HG02763 (cell line): Measurements from ENCODE around the gene CASZ1.

Experiments used
- ATAC-seq: cut with Tn5 transposase; IDR thresholded peaks from one replicate; pipeline ENCODE4 v1.9.1; 2021; ENCODE audit warnings: mild to moderate bottlenecking, moderate library complexity; ENCODE audit not compliant: unreplicated experiment

CASZ1 gene

DNA sequence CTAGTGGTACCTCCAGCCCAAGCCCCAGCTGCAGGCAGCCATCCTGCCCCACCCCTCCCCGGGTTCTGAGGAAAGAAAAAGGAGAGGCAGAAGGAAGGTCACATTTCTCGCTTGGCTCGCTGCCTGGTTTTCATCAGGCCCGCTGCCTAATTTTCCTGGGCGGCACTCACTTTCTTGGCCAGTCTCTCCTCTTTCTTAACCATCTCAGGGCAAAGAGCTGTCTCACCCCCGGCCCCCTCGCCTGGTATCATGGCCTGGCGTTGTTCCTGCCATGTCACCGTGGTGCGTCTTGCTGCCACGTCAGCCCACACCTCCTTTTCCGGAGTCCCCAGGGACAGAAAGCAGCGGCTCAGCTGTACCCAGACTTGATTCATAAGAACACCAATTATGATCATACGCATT is 26.6 kb upstream of the CASZ1 start:
- ATAC-seq = no peak

DNA sequence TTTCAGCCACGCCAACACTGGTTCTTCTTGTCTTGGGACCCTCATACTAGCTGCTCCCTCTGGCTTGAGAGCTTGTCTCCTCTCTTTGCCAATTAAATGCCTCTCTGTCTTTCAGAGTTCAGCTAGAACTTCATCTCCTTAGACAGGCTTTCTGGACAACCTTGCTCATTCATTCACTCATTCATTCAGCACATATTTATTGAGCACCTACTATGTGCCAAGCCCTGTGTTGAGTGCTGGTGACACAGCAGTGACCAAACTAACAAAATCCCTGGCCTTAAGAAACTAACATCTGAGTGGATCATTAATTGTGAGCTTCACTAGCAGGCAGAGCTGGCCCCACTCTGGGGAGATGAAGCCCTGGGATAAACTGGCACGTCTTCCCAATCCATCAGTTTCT is 24.9 kb upstream of the CASZ1 start:
- ATAC-seq = no peak

DNA sequence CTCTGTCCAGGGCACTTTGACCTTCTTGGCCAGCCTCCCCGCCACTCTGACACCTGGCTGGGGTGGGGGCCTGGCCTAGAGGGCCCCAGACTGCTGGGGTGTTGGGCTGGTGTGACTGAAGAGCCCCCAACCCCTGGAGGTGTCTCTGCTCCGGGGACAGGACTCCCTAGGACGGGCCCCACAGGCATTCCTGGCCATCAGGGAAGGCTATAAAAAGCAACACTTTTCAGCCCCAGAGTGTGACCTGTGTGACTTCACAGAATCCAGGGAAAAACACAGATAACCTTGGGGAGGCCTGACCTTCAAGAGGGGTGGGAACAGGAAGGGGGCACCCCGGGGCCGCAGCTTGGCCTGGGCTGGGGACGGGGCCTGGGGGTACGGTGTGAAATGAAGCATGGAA is 24.0 kb upstream of the CASZ1 start:
- ATAC-seq = no peak

DNA sequence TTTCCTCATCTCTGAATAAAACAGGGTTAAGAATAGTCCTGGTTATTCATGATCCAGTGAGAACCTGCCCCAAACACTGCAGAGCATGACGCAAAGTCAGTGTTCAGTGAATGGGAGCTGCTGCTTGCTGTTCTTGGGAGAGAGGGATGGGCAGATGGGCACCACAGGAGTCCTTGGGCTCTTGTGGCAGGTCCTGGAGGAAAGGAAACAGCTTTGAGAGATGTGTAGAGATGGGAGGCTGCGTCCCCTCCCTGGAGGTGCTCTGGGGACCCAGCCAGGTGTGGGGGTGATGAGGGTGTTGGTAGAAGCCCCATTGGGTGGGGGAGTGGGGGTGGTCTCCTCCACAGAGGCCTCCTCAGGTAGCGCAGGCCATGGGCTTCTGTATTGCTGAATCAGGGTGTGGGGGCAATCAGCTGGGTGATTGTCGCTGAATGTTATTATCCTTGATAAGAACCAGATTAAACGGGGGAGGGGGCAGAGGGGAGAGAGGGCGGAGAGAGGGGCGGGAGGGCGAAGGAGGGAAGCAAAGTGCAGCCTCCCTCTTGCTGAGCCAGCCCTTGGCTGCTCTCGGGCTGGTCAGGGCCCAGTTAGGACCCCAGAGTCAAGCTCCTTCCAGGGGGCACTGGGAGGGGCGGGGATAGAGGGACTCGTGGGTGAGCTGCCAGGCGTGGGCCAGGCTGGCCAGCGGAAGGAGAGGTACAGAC is 22.9 kb upstream of the CASZ1 start:
- ATAC-seq = no peak

DNA sequence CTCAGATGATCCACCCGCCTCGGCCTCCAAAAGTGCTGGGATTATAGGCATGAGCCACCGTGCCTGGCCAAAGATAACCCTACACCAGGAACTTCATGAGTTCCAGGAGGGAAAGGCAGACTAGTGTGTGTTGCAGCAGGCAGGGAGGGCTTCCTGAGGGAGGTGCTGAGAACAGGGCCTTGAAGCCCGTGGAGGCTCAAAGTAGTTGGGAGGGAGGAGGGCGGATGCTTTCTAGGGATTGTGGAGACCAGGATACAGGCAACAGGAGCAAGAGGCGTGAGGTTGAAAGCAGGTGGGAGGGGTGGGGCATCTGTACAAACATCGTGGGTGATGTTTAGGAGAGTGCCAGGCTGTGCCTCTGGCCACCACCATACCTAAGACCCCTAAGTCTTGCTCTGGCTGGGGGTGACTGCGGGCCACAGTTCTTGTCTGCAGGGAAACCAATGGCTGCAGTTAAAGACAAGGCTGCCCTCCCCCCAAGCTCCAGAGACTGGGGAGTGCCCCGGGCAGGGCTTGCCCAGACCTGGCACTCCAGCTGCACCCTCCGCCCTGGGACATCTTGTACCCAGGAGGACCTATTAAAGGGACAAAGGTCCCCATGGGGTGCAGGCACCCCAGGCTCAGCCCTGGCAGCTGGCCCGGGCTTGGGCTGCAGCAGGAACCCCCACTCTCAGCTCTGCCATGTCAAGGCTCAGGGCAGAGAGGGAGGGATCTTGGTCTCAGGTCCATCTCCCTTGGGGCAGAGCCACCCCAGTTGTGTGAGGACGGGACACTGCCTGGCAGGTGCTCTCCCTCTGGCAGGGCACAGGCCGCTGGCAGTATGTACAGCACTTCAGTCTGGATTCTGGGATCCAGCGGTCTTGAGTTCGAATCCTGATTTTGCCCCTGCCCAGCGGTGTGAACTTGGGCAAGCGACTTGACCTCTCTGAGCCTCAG is 22.1 kb upstream of the CASZ1 start:
- ATAC-seq = no peak

DNA sequence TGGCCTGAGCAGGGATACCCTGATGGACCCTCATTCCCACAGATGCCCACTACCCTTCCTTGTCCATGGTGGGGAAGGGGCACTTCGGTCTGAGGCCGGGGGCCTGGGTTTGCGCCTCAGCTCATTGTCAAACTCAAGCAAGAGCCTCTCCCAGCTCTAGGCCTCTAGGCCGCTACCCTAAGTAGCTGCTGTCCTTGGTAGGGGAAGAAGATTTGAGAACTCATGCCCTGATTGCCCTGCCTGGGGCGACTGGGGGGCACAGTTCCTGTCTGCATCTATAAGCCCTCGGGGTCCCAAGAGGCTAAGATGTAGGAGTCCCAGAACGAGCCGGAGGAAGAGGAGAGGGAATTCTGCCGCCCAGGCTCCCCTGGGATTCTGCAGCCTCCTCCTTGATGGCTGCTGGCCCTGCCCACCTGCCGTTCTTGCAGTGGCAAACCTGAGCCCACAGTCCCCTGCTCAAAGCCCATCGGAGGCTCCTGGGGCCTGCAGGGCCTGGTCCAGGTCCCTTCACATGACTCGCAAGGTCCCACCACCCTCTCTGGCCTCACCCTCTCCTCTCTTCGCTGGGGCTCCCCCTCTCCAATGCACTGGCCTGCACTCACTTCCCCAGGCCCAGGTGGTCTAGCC is 20.4 kb upstream of the CASZ1 start:
- no peak for ATAC-seq

DNA sequence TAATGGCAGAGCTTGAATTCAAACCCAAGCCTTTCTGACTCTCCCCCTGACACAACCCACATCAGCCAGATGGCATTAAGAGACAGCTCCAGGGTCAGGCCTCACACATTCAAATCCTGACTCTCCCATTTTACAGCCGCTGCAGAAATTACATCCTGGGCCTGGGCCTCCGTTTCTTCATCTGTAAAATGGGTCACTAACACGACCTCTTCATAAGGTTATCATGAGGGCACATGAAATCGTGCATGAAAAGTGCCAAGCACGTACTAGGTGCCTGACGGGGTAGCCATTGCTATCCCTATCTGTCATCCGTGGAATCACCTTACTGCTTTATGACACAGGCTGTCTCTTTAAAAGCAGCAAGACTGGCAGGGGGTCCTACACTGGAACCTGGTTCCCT is 19.8 kb upstream of the CASZ1 start:
- no peak for ATAC-seq

DNA sequence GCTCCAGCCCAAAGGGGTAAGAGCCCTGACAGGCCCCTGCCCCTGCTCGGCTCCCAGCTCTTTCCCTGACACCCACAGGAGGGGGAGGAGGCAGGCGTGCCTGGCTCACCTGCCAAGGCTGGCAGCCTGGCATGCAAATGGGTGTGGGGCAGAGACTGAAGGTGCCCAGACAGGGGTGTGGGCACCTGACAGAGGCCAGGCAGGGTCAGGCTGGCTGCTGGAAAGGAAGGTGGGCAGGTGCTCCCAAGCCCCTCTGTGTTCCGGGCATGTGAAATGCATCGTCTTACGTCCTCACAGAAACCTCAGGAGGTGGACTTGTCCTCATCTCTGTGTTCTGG is 19.4 kb upstream of the CASZ1 start:
- ATAC-seq = no peak

DNA sequence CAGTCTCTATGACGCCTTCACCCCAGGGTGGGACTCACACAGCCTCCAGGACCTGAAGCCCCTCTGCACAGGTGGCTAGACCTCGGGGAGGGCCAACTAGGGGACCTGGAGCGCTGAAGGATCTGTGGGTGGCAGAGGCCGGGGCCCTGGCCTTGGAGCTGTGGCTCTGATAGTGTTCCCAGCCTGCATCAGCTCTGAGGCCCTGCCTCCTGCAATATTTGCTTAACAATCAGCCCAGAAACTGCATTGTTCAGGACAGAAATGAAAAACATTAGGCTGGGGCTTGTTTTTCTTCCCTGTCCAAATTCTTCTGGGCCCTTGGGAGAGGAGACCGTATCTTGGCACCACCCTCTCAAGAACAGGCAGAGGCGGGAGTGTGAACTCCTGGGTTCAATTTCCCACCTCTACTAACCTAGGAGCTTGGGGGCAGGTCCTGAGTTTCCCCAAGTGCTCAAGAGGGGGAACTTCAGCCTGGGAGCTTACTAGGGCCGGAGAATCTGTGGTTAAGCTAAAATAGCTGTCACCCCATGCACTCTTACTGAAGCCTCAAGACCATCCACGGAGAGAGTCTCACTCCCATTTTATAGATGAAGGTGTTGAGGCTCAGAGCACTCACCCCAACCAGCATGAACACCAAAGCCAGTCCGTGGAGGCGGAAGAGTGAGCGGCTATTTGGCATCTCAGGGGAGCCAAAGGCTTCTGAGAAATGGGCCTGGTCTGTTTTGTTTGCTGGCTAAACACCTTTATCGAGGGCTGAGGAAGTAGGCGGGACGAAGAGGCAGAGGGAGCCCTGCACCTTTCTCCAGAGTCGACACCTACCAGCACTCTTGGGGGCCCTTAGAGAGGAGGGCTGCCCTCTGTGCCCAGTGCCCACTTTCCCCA is 18.8 kb upstream of the CASZ1 start:
- ATAC-seq = no peak

DNA sequence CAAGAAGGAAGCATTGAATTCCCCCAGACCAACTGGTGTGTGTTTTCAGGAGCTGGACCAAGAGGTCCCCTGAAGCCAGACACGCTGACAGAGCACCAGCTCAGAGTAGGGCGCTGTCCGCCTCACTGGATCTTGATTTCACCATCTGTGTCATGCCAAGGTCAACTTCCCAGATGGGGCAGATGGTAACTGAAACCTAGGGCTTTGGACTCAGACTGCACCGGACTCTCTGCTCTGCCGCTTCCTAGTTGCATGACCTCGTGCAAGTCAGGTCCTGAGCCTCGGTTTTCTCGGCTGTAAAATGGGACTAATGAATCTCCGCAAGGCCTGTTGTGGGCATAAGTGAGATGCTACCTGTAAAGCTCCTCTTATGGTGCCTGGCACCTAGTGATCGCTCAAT is 17.9 kb upstream of the CASZ1 start:
- no peak for ATAC-seq

DNA sequence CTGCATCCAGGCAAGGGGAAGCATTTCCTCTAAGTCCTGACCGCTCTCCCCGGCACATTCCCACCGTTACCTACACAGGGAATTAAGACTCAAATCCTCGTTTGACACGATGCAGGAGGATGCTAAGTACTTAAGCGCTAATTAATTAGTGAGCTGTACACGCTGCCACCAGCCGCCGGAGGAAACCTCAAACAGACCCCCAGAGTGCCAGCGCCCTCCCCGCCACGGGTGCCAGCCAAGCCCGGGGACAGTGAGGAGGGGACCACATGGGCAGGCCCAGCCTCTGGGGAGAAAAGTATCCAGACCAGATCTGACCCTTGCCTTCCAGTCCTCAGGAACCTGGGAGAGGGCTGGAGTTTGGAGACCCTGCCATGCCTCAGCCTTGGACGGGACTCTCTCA is 17.4 kb upstream of the CASZ1 start:
- no peak for ATAC-seq

DNA sequence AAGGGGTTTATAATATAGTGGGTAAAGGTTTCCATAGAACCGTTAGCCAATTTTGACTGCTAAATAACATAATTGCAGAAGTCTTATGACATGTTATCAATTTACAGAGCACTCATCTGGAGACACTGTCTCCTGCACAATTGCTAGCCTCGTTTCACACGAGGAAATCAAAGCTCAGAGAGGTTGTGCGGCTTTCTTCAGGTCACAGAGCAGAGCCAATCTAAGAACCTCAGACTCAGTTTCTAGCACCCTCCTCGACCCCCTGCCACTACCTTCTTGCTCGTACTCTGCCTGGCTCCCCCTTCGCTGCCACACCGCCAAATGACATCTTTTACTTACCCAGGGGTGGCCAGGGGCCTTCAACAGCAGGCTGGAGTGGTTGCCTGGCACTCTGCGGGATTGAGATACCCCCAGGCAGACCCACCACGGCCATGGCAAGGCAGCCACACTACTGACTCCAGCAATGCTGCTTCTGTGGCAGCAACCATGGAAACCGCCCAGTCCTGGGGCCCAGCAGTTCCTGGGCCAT is 16.0 kb upstream of the CASZ1 start:
- ATAC-seq = no peak

DNA sequence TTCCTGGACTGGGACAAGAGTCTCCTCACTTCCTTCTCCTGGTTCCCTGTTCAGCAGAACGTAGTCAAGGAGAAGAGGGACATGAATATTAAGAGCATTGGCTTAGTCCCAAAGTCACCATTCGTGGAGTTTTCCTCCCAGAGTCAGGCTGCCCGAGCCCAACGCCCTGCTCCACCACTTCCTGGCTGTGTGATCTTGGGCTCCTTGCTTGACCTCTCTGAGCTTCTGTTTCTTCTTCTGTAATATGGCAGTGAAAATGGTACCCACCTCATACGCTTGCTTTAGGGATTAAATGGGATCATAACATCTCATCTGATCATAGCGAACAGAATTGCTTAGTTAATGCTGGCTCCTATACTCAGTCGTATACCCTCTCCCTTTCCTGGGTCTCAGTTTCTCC is 12.0 kb upstream of the CASZ1 start:
- no peak for ATAC-seq

DNA sequence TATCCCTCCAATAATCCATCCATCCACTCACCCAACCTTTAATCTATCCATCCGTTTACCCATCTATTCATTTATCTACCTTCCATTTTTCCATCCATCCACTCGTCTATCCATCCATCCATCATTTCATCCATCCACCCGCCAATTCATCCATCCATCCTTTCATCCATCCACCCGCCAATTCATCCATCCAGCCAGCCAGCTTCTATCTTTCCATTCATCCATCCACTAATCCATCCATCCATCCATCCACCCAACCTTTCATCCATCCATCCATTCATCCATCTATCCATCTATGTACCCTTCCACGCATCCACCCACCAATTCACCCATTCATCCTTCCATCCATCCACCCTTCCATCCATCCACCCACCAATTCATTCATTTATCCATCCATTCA is 10.5 kb upstream of the CASZ1 start:
- no peak for ATAC-seq

DNA sequence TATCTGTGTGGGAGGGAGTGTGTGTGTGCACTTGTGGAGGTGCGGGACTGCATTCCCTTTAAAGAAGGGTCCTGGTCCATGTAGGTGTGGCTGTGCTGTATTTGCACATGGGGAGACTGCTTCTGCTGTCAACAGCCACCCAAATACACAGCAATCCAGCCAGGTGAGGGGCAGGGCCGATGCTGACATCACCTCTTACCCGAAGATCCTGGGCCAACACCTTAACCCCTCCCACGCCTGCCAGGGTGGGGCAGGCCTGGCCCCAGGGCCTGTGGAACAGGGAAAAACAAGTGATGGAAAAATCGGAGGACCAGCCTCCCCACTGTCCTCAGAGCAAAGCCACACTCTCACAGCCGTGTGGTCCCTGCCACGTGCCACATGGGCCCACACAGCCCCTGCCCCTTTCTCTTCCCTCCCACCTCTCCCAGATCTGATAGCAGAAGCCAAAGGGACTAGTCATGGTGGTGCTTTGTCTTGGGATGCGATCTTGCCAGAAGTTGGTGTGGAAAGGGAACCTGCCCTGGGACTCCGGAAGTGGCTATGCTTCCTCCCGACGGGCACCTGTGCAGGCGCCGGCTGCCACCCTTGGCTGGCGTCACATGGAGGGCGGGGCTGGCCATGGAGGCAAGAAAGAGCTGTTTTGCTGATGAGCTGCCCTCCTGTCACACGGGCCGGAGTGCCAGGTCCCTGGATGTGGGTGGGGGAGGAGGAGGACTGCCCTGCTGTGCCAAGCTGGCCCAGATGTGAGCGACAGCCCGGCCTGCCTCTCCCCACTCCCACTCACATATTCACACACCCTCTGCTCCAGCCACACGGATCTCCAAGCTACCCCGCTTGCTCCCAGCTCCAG is 7.8 kb upstream of the CASZ1 start:
- no peak for ATAC-seq

DNA sequence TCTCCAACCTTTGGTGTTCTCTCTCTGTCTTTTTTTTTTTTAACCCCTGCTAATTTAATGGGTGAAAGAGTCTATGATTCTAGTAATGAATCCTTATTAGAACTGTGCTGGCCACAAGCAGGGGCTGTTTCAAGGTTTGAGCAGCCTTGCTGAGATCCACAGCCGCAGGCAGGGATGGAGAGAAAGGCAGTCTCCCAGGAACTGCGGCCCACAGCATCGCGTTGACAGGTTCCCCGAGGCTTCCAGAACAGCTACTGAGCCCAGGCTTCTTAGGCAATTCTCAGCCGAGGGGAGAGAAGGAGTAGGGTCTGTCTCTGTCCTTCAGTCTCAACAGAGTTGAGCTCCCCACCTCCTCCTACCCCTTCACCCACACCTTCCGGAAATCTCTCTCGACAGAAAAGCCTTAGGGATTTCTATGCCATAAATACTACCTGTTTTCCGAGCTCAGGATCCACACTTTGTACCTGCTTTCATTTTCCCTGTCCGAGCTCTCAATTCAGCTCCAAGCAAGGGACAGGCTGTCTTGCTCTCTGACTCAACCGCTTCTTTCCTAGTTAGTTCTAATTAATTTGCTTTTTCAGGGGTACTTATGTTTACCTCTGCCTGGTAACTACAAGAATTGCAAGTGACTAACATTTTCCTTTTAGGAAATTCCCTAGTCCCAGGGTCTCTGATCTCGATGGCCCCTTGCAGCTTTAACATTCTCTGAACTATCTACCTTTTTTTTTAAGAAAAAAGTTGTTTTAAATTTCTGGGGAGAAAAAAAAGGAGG is 6.7 kb upstream of the CASZ1 start:
- no peak for ATAC-seq

DNA sequence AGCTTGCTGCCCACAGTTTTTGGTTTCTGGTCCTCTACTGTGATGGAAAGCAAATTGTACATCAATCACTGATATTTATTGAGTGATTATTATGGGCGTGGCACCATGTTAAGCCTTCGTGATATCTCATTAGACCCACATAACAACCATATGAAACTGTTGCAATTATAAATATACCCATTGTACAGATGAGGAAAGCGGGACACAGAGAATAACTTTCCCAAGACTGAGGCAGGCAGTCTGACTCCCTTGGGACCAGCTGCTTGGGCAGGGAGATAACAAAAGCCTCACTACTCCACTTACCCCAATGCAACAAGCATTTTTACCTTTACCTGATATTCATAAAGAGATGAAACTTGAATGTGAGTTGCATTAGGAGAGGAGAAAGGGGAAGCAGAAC is 4.3 kb upstream of the CASZ1 start:
- no peak for ATAC-seq

DNA sequence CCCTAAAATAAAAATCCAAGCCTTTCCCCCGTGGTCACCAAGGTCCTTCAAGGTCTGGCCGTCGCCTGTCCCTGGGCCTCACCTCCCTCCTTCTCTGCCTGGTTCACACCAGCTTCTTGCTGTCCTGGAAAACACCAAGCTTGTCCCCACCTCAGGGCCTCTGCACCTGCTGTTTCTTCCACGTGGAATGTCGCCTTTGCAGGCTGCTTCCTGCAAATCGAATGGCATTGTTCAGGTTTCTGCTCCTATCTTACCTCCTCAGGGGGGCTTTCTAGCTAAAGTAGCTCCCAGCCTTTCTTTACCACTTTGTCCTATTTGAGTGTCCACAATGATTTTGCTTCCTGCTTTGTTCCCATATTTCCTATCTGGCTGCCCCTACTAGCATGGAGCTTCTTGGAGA is 3.3 kb upstream of the CASZ1 start:
- ATAC-seq = no peak
